GM12892 (cell line): ENCODE data around the gene RHOH.

Experiments used
- POLR2A ChIP-seq: IDR thresholded peaks from 2 replicates; pipeline ENCODE4 v1.6.1; 2011; ENCODE audit warnings: low read depth, low read length, control low read depth
- POLR2AphosphoS5 ChIP-seq: IDR thresholded peaks from 2 replicates; pipeline ENCODE4 v1.6.1; 2011; ENCODE audit warnings: low read depth, low read length, control low read depth
- TAF1 ChIP-seq: IDR thresholded peaks from 2 replicates; pipeline ENCODE4 v1.6.1; 2011; ENCODE audit warnings: low read depth, mild to moderate bottlenecking, control low read depth, low read length, borderline replicate concordance

GRCh38 chr4:40200875-40201801, 4.3 kb downstream of the RHOH start:
- TF ChIP-seq POLR2A (no peak), TAF1 (no peak), POLR2AphosphoS5 (no peak)
